ENCODE measurements around the gene RPS8. TPM values are rescaled to one million over a fixed set of nuclear protein-coding genes. Genes with fewer than 3 reads are reported as not detected.

The RPS8 gene
- total and polyA plus RNA-seq, 2 of the 8 experiments (the other 6 are each of a cell fraction or from before 2014, with no cell fraction given), result 2,261 to 2,407 TPM

GRCh38 chr1:44730741-44731512, 44.4 kb upstream of the RPS8 start, which contains the start of gene RNU5D-1:
TSS of gene RNU5D-1 (minus strand) at chr1:44731170.
- no peaks in the 10 kb centered on the region for H3K27me3 ChIP-seq (replicated peaks in 1 of 4; ENCODE audit: control insufficient read depth in 3 of 4, extremely low read depth in 1 of 4, insufficient read depth in 3 of 4, low read length in 3 of 4)
- H3K79me1 ChIP-seq (ENCODE audit: low read depth, low read length), result no peaks in the 10 kb centered on the region
- H3K23ac ChIP-seq (ENCODE audit: insufficient read length), result no peak within 1 kb of the TSS
- H2BK12ac ChIP-seq (ENCODE audit: low read depth, low read length), result peak within 1 kb of the TSS; percentile 50; the same call in 1 of the 2 replicates
- no peaks in the 10 kb centered on the region for H3K36me3 ChIP-seq (ENCODE audit: control insufficient read depth in 2 of 4, insufficient read depth in 4 of 4, low read length in 3 of 4)
- peak within 1 kb of the TSS in 3 of 4 experiments; percentile 25 to 77 (median 70); a peak in 6 of 7 replicates for H3K9ac ChIP-seq (replicated peaks in 1 of 4; ENCODE audit: extremely low read depth in 1 of 4, low read depth in 3 of 4, low read length in 3 of 4)
- H2BK120ac ChIP-seq (replicated peaks; ENCODE audit: low read depth, low read length), result peak within 1 kb of the TSS; percentile 28
- H3K14ac ChIP-seq (ENCODE audit: insufficient read length), result no peak within 1 kb of the TSS
- H3K23me2 ChIP-seq (ENCODE audit: low read depth, low read length), result no peaks in the 10 kb centered on the region
- WGBS, 2 experiments (ENCODE audit: extremely low coverage in 1 of 2, insufficient coverage in 1 of 2, insufficient read length in 1 of 2, insufficient replicate concordance in 2 of 2, low coverage in 1 of 2, low lambda C conversion rate in 2 of 2, missing lambda C conversion rate in 1 of 2), result 7% methylated on average over 19 of the region's 19 CpGs; no CpG with 5 or more reads in 1 of the 2 experiments
- peak within 1 kb of the TSS; percentile 94 for H3K27ac ChIP-seq (ENCODE audit: low read depth, low read length)
- H3K9me3 ChIP-seq (ENCODE audit: insufficient read depth in 2 of 2, low read depth in 1 of 2, low read length in 1 of 2), result no peaks in the 10 kb centered on the region
- 0 out of 2 replicates have a peak within 1 kb of the TSS, but pooled peaks have one; percentile 53 for H2AK5ac ChIP-seq (ENCODE audit: low read depth, low read length)
- H4K20me1 ChIP-seq (replicated peaks in 1 of 2; ENCODE audit: control insufficient read depth in 1 of 2, insufficient read depth in 2 of 2, low read length in 2 of 2), result no peaks in the 10 kb centered on the region
- no peak within 1 kb of the TSS for H3K4ac ChIP-seq (replicated peaks; ENCODE audit: insufficient read length, low read depth, low read length)
- peak within 1 kb of the TSS in 1 of 4 experiments; percentile 31; a peak in 1 of 8 replicates for H3K4me3 ChIP-seq (ENCODE audit: extremely low read depth in 1 of 4, insufficient read depth in 2 of 4, low read depth in 3 of 4, low read length in 4 of 4)
- no peak within 1 kb of the TSS for H4K8ac ChIP-seq (ENCODE audit: extremely low read depth, insufficient read depth, low read length)
- no peak within 1 kb of the TSS for H4K5ac ChIP-seq (ENCODE audit: insufficient read length, low read depth, low read length)
- peaks cover 0 to 3% (median under 1%) of the 10 kb centered on the region in 4 experiments; a peak in 4 of 7 replicates for H3K4me1 ChIP-seq (replicated peaks in 1 of 4; ENCODE audit: control insufficient read depth in 3 of 4, insufficient read depth in 4 of 4, low read length in 3 of 4)
- H4K91ac ChIP-seq (replicated peaks; ENCODE audit: insufficient read length, low read length), result peak within 1 kb of the TSS; percentile 30
- H2BK15ac ChIP-seq (ENCODE audit: low read length), result no peak within 1 kb of the TSS
- peak; percentile 32 for FAIRE-seq
- peak within 1 kb of the TSS; percentile 48 for H3K18ac ChIP-seq (ENCODE audit: extremely low read depth, low read length)
- ChIA-PET POLR2A (ENCODE audit: partially characterized antibody) (interaction anchor here (0.6 to 22.5 kb wide), 45 partner anchors 9 to 854 kb away, joined by 3 to 428 read pairs (median 3); partner anchors contain the start of genes BEST4, HECTD3, KIF2C and NASP), CTCF (ENCODE audit: partially characterized antibody) (interaction anchor here (0.6 to 10.5 kb wide), 28 partner anchors 9 to 1387 kb away, joined by 3 to 107 read pairs (median 5); partner anchors contain the start of genes BEST4, BTBD19, KIF2C and PTCH2)
- no peak within 1 kb of the TSS for H3K56ac ChIP-seq (replicated peaks; ENCODE audit: insufficient read length, low read depth, low read length)
- H2AFZ ChIP-seq (ENCODE audit: low read length), result peak within 1 kb of the TSS; percentile 68; the same call in 1 of the 2 replicates
- peak within 1 kb of the TSS; percentile 14 to 32; a peak in 2 of 4 replicates for H3K4me2 ChIP-seq (ENCODE audit: insufficient read depth in 1 of 2, low read depth in 2 of 2, low read length in 2 of 2)
- H2BK5ac ChIP-seq (ENCODE audit: low read depth, low read length), result peak within 1 kb of the TSS; percentile 93
- no peaks in the 10 kb centered on the region for H3K79me2 ChIP-seq (ENCODE audit: control insufficient read depth in 1 of 2, insufficient read depth in 2 of 2, low read length in 2 of 2)
- peak within 1 kb of the TSS; percentile 80; the same call in 1 of the 2 replicates for H2BK20ac ChIP-seq (ENCODE audit: low read length)
- peak in 1 of 2 experiments; percentile 94 for DNase-seq (ENCODE audit: low read depth in 1 of 2, low spot score in 2 of 2)
- no peak for TF ChIP-seq RNF2 (IDR thresholded peaks at IDR 0.05; ENCODE audit: borderline replicate concordance, low read depth, low read length, missing control alignments, poor library complexity, severe bottlenecking)
- TF ChIP-seq BRCA1 (IDR thresholded peaks at IDR 0.05; ENCODE audit: low read depth, low read length), result no peak
- TF ChIP-seq RAD21 (IDR thresholded peaks at IDR 0.05 in 1 of 2, conservative IDR thresholded peaks at IDR 0.05 in 1 of 2; ENCODE audit: low read depth in 2 of 2, low read length in 2 of 2), result peak; percentile 14 to 32; a peak in 1 of 4 replicates
- peak; percentile 76 for TF ChIP-seq SP1 (IDR thresholded peaks at IDR 0.05; ENCODE audit: low read depth, low read length)
- TF ChIP-seq ZNF274 (IDR thresholded peaks at IDR 0.05; ENCODE audit: borderline replicate concordance, extremely low read depth, low read length), result no peak
- peak; percentile 63 for TF ChIP-seq BACH1 (IDR thresholded peaks at IDR 0.05; ENCODE audit: low read length)
- TF ChIP-seq PHF8 (conservative IDR thresholded peaks at IDR 0.05; ENCODE audit: low read depth, low read length), result no peak
- TF ChIP-seq CHD2 (IDR thresholded peaks at IDR 0.05; ENCODE audit: low read length), result 0 out of 2 replicates have a peak, but pooled peaks have one; percentile 47
- TF ChIP-seq SIRT6 (IDR thresholded peaks at IDR 0.05; ENCODE audit: low read length), result no peak
- TF ChIP-seq RBBP5 (IDR thresholded peaks at IDR 0.05; ENCODE audit: borderline replicate concordance, low read depth, low read length), result no peak
- TF ChIP-seq POLR2AphosphoS5 (IDR thresholded peaks at IDR 0.05; ENCODE audit: low read depth, low read length), result peak; percentile 99
